ENCODE data around the gene GCNA. TPM values are rescaled to one million over a fixed set of nuclear protein-coding genes. Genes with fewer than 3 reads are reported as not detected.
A peak's percentile ranks its signal among the peaks of the same experiment; 100 is the strongest.

GCNA gene
- total and polyA plus RNA-seq, 8 donors = 0.64 to 3.2 (median 2.3) TPM

GRCh38 chrX:71619986-71620385, 41.7 kb downstream of the GCNA start:
- ATAC-seq (no peak), DNase-seq (no peak)
- intact Hi-C loops (cut with DNase I) = no loop called here
- H3K27me3 ChIP-seq = no peaks in the 10 kb centered on the region
- no peak overlapping the region for H3K4me3 ChIP-seq
- TF ChIP-seq CTCF (IDR thresholded peaks at IDR 0.05) = no peak
- H3K36me3 ChIP-seq = no peaks in the 10 kb centered on the region
- H3K27ac ChIP-seq = no peak overlapping the region
- peaks cover 7 to 19% of the 10 kb centered on the region in 2 donors for H3K4me1 ChIP-seq
- H3K9me3 ChIP-seq = no peaks in the 10 kb centered on the region

GRCh38 chrX:71621603-71622002, 43.4 kb downstream of the GCNA start:
- ATAC-seq (no peak), DNase-seq (no peak)
- no peaks in the 10 kb centered on the region for H3K36me3 ChIP-seq
- no peaks in the 10 kb centered on the region for H3K9me3 ChIP-seq
- H3K27ac ChIP-seq = no peak overlapping the region
- intact Hi-C loops (cut with DNase I) = no loop called here
- H3K4me3 ChIP-seq = no peak overlapping the region
- H3K4me1 ChIP-seq = peaks cover 7 to 19% of the 10 kb centered on the region in 2 donors
- no peaks in the 10 kb centered on the region for H3K27me3 ChIP-seq
- no peak for TF ChIP-seq CTCF (IDR thresholded peaks at IDR 0.05)

- no peak for TF ChIP-seq CTCF (IDR thresholded peaks at IDR 0.05)
- Histone ChIP-seq H3K27me3 (no peaks in the 10 kb centered on the region), H3K36me3 (no peaks in the 10 kb centered on the region), H3K27ac (peak overlapping the region; percentile 60 to 62), H3K4me1 (peaks cover 7 to 19% of the 10 kb centered on the region in 2 donors), H3K9me3 (no peaks in the 10 kb centered on the region), H3K4me3 (no peak overlapping the region)
- DNase-seq = no peak
- ATAC-seq = no peak
- intact Hi-C loops (cut with DNase I) = no loop called here
Measured at GRCh38 chrX:71622032-71622575, 43.9 kb downstream of the GCNA start.

- peak in 1 of 2 donors; percentile 29 for TF ChIP-seq CTCF (IDR thresholded peaks at IDR 0.05)
- no peak overlapping the region for H3K4me3 ChIP-seq
- H3K27me3 ChIP-seq = no peaks in the 10 kb centered on the region
- peak overlapping the region; percentile 60 to 62 for H3K27ac ChIP-seq
- H3K9me3 ChIP-seq = no peaks in the 10 kb centered on the region
- H3K36me3 ChIP-seq = no peaks in the 10 kb centered on the region
- ATAC-seq = peak; percentile 81
- intact Hi-C loops (cut with DNase I) = no loop called here
- DNase-seq = peak; percentile 67 to 89 (median 80)
- peaks cover 7 to 19% of the 10 kb centered on the region in 2 donors for H3K4me1 ChIP-seq
Measured at GRCh38 chrX:71622576-71623450, 44.6 kb downstream of the GCNA start.

- Histone ChIP-seq H3K4me1 (peaks cover 7 to 19% of the 10 kb centered on the region in 2 donors), H3K36me3 (no peaks in the 10 kb centered on the region), H3K27ac (peak overlapping the region in 1 of 2 donors; percentile 60), H3K27me3 (no peaks in the 10 kb centered on the region), H3K9me3 (no peaks in the 10 kb centered on the region), H3K4me3 (no peak overlapping the region)
- TF ChIP-seq CTCF (IDR thresholded peaks at IDR 0.05) = no peak
- intact Hi-C loops (cut with DNase I) = no loop called here
- ATAC-seq (no peak), DNase-seq (no peak)
Measured at GRCh38 chrX:71623714-71624113, 45.5 kb downstream of the GCNA start.

All from left lung (tissue), 10 donors.